ENCODE results near the gene PGM2.

The PGM2 gene

GRCh38 chr4:37903901-37904300 lies 77.4 kb downstream of the PGM2 start:
- H3K9ac ChIP-seq (ENCODE audit: low read length), result no peak overlapping the region
- no peak overlapping the region for H3K4me3 ChIP-seq (ENCODE audit: low read length)
- H3K36me3 ChIP-seq (ENCODE audit: control insufficient read depth, insufficient read depth, low read length, severe bottlenecking), result no peaks in the 10 kb centered on the region
- no peaks in the 10 kb centered on the region for H3K9me3 ChIP-seq (ENCODE audit: control insufficient read depth, low read length)
- H3K4me1 ChIP-seq (ENCODE audit: control insufficient read depth, insufficient read depth, low read length), result no peaks in the 10 kb centered on the region
- no peak for DNase-seq (ENCODE audit: low read depth)
- peaks cover 38% of the 10 kb centered on the region for H3K27me3 ChIP-seq (replicated peaks; ENCODE audit: control insufficient read depth, insufficient read depth, low read length)

GRCh38 chr4:37904824-37905223 lies 78.3 kb downstream of the PGM2 start:
- H3K9ac ChIP-seq (ENCODE audit: low read length), result no peak overlapping the region
- no peaks in the 10 kb centered on the region for H3K36me3 ChIP-seq (ENCODE audit: control insufficient read depth, insufficient read depth, low read length, severe bottlenecking)
- no peaks in the 10 kb centered on the region for H3K9me3 ChIP-seq (ENCODE audit: control insufficient read depth, low read length)
- no peak overlapping the region for H3K4me3 ChIP-seq (ENCODE audit: low read length)
- peaks cover 31% of the 10 kb centered on the region for H3K27me3 ChIP-seq (replicated peaks; ENCODE audit: control insufficient read depth, insufficient read depth, low read length)
- DNase-seq (ENCODE audit: low read depth), result no peak
- no peaks in the 10 kb centered on the region for H3K4me1 ChIP-seq (ENCODE audit: control insufficient read depth, insufficient read depth, low read length)

DNA sequence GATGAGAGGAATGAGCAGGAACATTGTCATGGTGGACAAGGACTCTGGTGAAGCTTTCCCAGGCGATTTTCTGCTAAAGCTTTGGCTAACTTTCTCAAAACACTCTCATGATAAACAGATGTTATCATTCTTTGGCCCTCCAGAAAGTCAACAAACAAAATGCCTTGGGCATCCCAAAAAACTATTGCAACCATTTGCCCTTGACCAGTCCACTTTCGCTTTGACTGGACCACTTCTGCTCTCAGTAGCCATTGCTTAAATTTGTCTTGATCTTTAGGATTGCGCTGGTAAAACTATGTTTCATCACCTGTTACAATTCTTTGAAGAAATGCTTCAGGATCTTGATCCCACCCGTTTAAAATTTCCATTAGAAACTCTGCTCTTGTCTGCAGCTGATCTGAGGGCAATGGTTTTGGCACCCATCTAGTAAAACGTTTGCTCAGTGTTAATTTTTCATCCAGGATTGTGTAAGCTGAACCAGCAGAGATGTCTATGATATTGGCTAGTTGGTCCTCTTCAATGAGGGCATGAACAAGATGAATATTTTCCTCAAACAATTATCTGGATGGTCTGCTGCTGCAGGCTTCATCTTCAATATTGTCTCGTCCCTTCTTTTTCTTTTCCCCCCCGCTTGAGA lies 79.2 kb downstream of the PGM2 start:
- Histone ChIP-seq H3K4me1 (ENCODE audit: control insufficient read depth, insufficient read depth, low read length) (no peaks in the 10 kb centered on the region), H3K27me3 (replicated peaks; ENCODE audit: control insufficient read depth, insufficient read depth, low read length) (peaks cover 31% of the 10 kb centered on the region), H3K9me3 (ENCODE audit: control insufficient read depth, low read length) (no peaks in the 10 kb centered on the region), H3K36me3 (ENCODE audit: control insufficient read depth, insufficient read depth, low read length, severe bottlenecking) (no peaks in the 10 kb centered on the region), H3K4me3 (ENCODE audit: low read length) (no peak overlapping the region), H3K9ac (ENCODE audit: low read length) (no peak overlapping the region)
- no peak for DNase-seq (ENCODE audit: low read depth)

- H3K27me3 ChIP-seq (replicated peaks; ENCODE audit: control insufficient read depth, insufficient read depth, low read length), result peaks cover 18% of the 10 kb centered on the region
- peak; percentile 59 for DNase-seq (ENCODE audit: low read depth)
- no peaks in the 10 kb centered on the region for H3K4me1 ChIP-seq (ENCODE audit: control insufficient read depth, insufficient read depth, low read length)
- no peak overlapping the region for H3K4me3 ChIP-seq (ENCODE audit: low read length)
- no peaks in the 10 kb centered on the region for H3K36me3 ChIP-seq (ENCODE audit: control insufficient read depth, insufficient read depth, low read length, severe bottlenecking)
- no peak overlapping the region for H3K9ac ChIP-seq (ENCODE audit: low read length)
- no peaks in the 10 kb centered on the region for H3K9me3 ChIP-seq (ENCODE audit: control insufficient read depth, low read length)
Observed at GRCh38 chr4:37908488-37909331, 82.2 kb downstream of the PGM2 start.

- no peaks in the 10 kb centered on the region for H3K4me1 ChIP-seq (ENCODE audit: control insufficient read depth, insufficient read depth, low read length)
- H3K4me3 ChIP-seq (ENCODE audit: low read length), result no peak overlapping the region
- no peaks in the 10 kb centered on the region for H3K36me3 ChIP-seq (ENCODE audit: control insufficient read depth, insufficient read depth, low read length, severe bottlenecking)
- no peaks in the 10 kb centered on the region for H3K9me3 ChIP-seq (ENCODE audit: control insufficient read depth, low read length)
- DNase-seq (ENCODE audit: low read depth), result no peak
- peaks cover 18% of the 10 kb centered on the region for H3K27me3 ChIP-seq (replicated peaks; ENCODE audit: control insufficient read depth, insufficient read depth, low read length)
- H3K9ac ChIP-seq (ENCODE audit: low read length), result no peak overlapping the region
Observed at GRCh38 chr4:37909332-37910090, 83.0 kb downstream of the PGM2 start.

DNA sequence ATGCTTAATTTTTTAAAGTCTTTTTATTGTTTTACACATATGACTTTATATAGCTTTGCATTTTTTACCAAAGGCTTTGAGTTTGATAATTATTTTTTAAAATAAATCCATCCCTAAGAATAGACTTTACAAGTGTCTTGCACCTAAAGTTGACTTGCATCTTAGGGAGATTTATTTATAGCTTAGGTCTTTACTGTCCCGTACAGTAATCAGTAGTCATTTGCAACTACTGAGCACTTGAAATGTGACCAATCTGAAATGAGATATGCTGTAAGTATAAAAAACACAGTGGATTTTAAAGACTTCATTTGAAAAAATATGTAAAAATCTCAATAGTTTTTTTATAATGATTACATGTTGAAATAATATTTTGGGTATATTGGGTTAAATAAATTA lies 83.6 kb downstream of the PGM2 start:
- no peak overlapping the region for H3K4me3 ChIP-seq (ENCODE audit: low read length)
- H3K4me1 ChIP-seq (ENCODE audit: control insufficient read depth, insufficient read depth, low read length), result no peaks in the 10 kb centered on the region
- no peaks in the 10 kb centered on the region for H3K36me3 ChIP-seq (ENCODE audit: control insufficient read depth, insufficient read depth, low read length, severe bottlenecking)
- DNase-seq (ENCODE audit: low read depth), result no peak
- no peaks in the 10 kb centered on the region for H3K9me3 ChIP-seq (ENCODE audit: control insufficient read depth, low read length)
- peaks cover 17% of the 10 kb centered on the region for H3K27me3 ChIP-seq (replicated peaks; ENCODE audit: control insufficient read depth, insufficient read depth, low read length)
- H3K9ac ChIP-seq (ENCODE audit: low read length), result no peak overlapping the region

Data from adipocyte (in vitro differentiated cells).